ENCODE results near the gene RBMS1.

Gene RBMS1

DNA sequence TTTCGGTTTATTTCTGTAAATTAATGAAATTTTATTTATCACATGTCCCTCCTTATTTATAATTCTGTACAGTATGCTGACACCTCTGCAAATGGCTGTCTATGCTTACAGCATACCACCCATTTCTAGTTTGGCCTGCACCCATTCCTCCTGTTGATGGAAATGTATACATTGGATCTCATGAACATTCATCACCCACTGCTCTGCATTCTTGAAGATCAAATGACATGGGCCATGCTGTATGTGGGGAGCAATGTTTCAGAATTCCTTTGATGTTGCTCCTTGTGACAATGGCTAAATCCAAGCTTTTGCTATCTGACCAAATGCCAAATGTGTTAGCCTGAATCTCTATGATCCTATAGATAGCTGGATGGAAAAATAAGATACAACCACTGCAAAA, 238.2 kb downstream of the RBMS1 start:
- no peak for TF ChIP-seq CTCF (IDR thresholded peaks at IDR 0.05; ENCODE audit: low read depth, low read length, missing control alignments)
- H3K4me3 ChIP-seq (replicated peaks; ENCODE audit: low read depth, low read length) = no peak overlapping the region
- DNase-seq (ENCODE audit: extremely low read depth, low read depth) = no peak

DNA sequence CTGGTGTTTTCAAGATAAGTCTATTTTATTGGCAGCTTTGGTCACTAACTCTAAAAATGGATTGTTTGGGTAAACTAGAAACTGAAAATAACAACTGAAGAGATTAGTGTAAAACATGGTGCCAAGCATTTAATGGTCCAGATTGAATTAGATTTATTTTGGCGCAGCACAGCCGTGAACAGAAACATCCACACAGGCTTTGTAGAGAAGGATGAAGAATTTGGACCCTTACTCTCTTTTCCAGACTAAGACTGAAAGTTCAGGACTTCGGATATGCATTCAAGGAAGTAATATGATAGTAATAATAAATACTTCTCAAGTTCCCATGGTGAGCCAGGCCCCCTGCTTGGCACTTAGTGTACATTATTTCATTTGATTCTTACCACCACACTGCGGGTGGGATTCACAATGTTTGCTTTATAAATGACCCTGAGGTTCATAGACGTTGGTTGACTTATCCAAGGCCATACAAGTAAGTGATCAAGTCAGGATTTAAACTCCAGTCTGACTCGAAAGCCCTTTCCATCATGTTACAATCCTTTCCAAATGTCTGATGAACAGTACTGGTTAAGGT, 239.3 kb downstream of the RBMS1 start:
- no peak for DNase-seq (ENCODE audit: extremely low read depth, low read depth)
- H3K4me3 ChIP-seq (replicated peaks; ENCODE audit: low read depth, low read length) = no peak overlapping the region
- TF ChIP-seq CTCF (IDR thresholded peaks at IDR 0.05; ENCODE audit: low read depth, low read length, missing control alignments) = no peak

DNA sequence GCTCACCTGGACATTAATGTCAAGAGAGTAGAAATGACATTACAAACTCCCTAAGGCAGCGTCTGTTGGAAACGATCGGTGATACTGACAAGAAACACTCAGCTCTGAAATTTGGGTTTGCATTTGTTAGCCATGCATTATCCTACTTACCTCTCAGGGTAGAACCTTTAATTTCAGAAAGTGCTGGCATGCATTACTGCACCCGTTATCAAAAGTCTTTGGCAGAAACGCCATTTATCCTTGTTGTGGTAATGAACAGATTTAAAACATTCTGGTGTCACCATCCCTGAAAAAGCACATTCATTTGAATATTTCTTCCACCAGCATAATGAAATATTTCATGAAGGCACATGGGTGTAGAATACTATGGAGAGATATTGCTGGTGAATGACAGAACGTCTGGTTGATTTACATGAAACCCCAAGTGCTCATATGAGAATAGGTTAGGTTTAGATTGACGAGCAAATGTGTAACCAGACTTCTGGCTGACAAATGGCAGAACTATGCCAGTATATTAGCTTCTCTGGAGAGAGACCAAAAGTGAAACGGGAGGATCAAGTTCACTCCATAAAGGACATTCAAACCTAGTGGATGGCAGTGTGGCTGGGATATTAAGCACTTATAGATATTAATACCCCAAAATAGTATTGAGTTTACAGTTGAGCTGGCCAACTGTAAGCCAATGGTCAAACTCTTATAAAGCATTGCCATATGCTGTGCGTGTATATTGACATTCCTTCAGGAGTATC, 240.0 kb downstream of the RBMS1 start:
- no peak for TF ChIP-seq CTCF (IDR thresholded peaks at IDR 0.05; ENCODE audit: low read depth, low read length, missing control alignments)
- no peak overlapping the region for H3K4me3 ChIP-seq (replicated peaks; ENCODE audit: low read depth, low read length)
- DNase-seq (ENCODE audit: extremely low read depth, low read depth) = no peak

DNA sequence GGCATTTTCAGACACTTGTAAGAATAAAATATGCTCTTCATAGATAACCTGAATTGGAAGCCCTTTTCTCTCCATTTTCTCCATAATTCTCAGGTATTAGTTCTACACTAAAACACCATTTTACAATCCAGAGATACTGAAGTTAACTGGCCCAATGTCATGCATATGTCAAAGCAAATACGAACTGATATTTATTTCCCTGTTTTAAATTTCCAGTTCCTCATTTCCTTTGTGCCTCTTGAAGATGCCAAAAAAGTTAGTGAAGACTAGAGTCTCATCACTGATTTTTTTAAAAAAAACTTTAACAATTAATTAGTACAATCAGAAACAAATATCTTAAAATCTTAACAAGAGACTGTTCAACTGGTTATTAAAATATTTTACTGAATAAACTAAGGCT, 240.7 kb downstream of the RBMS1 start:
- H3K4me3 ChIP-seq (replicated peaks; ENCODE audit: low read depth, low read length) = no peak overlapping the region
- DNase-seq (ENCODE audit: extremely low read depth, low read depth) = no peak
- TF ChIP-seq CTCF (IDR thresholded peaks at IDR 0.05; ENCODE audit: low read depth, low read length, missing control alignments) = no peak

- TF ChIP-seq CTCF (IDR thresholded peaks at IDR 0.05; ENCODE audit: low read depth, low read length, missing control alignments) = peak; percentile 63
- peak; percentile 32 for DNase-seq (ENCODE audit: extremely low read depth, low read depth)
- no peak overlapping the region for H3K4me3 ChIP-seq (replicated peaks; ENCODE audit: low read depth, low read length)
Measured at GRCh38 chr2:160252278-160252887, 241.2 kb downstream of the RBMS1 start.

GRCh38 chr2:160251569-160251968, 242.0 kb downstream of the RBMS1 start:
- TF ChIP-seq CTCF (IDR thresholded peaks at IDR 0.05; ENCODE audit: low read depth, low read length, missing control alignments) = no peak
- DNase-seq (ENCODE audit: extremely low read depth, low read depth) = no peak
- H3K4me3 ChIP-seq (replicated peaks; ENCODE audit: low read depth, low read length) = no peak overlapping the region

All from HFF-Myc (cell line).